Astrocyte of the spinal cord (primary cell): ENCODE results near the gene TTLL3.

Experiments
- DNase-seq: peaks from one replicate; pipeline ENCODE4 v3.0.0; 2011; ENCODE audit warnings: low read depth, low spot score
- H3K4me3 ChIP-seq: 2 replicates; pipeline ENCODE4 v1.5.1; 2011; ENCODE audit warnings: low read depth, mild to moderate bottlenecking, low read length, moderate library complexity
- CTCF ChIP-seq: IDR thresholded peaks from 2 replicates; pipeline ENCODE4 v1.5.1; 2012; ENCODE audit warnings: low read depth, mild to moderate bottlenecking, low read length, inconsistent platforms
- in situ Hi-C: cut with HindIII; loops from 2 replicates; pipeline ENCODE4 v1.10.0; 2017; ENCODE audit warnings: low sequenced_read_pairs

The TTLL3 gene

GRCh38 chr3:9804996-9805395, 5.1 kb upstream of the TTLL3 start:
- DNase-seq: no peak
- H3K4me3 ChIP-seq: no peak overlapping the region
- in situ Hi-C loops: no loop called here
- TF ChIP-seq CTCF: no peak

- in situ Hi-C loops: no loop called here
- H3K4me3 ChIP-seq: no peak overlapping the region
- no peak for DNase-seq
- no peak for TF ChIP-seq CTCF
Observed at GRCh38 chr3:9806137-9806536, 3.9 kb upstream of the TTLL3 start.

- in situ Hi-C loops: no loop called here
- H3K4me3 ChIP-seq: no peak overlapping the region
- no peak for TF ChIP-seq CTCF
- DNase-seq: no peak
Observed at GRCh38 chr3:9806688-9807589, 3.1 kb upstream of the TTLL3 start.

- in situ Hi-C loops: no loop called here
- no peak for TF ChIP-seq CTCF
- H3K4me3 ChIP-seq: no peak overlapping the region
- DNase-seq: no peak
Observed at GRCh38 chr3:9807981-9808344, 2.1 kb upstream of the TTLL3 start.

- in situ Hi-C loops: no loop called here
- H3K4me3 ChIP-seq: no peak overlapping the region
- TF ChIP-seq CTCF: peak; percentile 44
- DNase-seq: no peak
Observed at GRCh38 chr3:9808345-9809037, 1.6 kb upstream of the TTLL3 start.

- peak overlapping the region; percentile 37 for H3K4me3 ChIP-seq
- no peak for DNase-seq
- in situ Hi-C loops: no loop called here
- TF ChIP-seq CTCF: no peak
Observed at GRCh38 chr3:9809239-9809614, 835 bp upstream of the TTLL3 start.
